Measurements from ENCODE around the gene KCNG2.

- TF ChIP-seq, protein P1, sequence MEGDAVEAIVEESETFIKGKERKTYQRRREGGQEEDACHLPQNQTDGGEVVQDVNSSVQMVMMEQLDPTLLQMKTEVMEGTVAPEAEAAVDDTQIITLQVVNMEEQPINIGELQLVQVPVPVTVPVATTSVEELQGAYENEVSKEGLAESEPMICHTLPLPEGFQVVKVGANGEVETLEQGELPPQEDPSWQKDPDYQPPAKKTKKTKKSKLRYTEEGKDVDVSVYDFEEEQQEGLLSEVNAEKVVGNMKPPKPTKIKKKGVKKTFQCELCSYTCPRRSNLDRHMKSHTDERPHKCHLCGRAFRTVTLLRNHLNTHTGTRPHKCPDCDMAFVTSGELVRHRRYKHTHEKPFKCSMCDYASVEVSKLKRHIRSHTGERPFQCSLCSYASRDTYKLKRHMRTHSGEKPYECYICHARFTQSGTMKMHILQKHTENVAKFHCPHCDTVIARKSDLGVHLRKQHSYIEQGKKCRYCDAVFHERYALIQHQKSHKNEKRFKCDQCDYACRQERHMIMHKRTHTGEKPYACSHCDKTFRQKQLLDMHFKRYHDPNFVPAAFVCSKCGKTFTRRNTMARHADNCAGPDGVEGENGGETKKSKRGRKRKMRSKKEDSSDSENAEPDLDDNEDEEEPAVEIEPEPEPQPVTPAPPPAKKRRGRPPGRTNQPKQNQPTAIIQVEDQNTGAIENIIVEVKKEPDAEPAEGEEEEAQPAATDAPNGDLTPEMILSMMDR (IDR thresholded peaks at IDR 0.05; ENCODE audit: low read depth, low read length): no peak
- no peak for TF ChIP-seq EZH2phosphoT487 (IDR thresholded peaks at IDR 0.05; ENCODE audit: low read depth)
Measured at GRCh38 chr18:79916128-79916494, 118.4 kb downstream of the KCNG2 start.
